Parathyroid adenoma (tissue), 2 donors: ENCODE data around the gene KCNMB2.

ENCODE experiments used
- H2AFZ ChIP-seq: fragments of 300-600 bp; sonication (generic); one replicate; pipeline ENCODE4 v1.7.0; 2017; ENCODE audit warnings: antibody characterized with exemption, mild to moderate bottlenecking
- H3K27ac ChIP-seq: fragments of 300-600 bp; sonication (generic); one replicate; pipeline ENCODE4 v1.7.0; 2017
- H3K27me3 ChIP-seq: fragments of 300-600 bp; sonication (generic); one replicate; pipeline ENCODE4 v1.7.0; 2017; ENCODE audit warnings: low read length; ENCODE audit not compliant: control insufficient read depth, insufficient read depth
- H3K36me3 ChIP-seq: fragments of 300-600 bp; sonication (generic); one replicate; pipeline ENCODE4 v1.7.0; 2017; ENCODE audit warnings: low read length; ENCODE audit not compliant: control insufficient read depth, insufficient read depth
- H3K4me1 ChIP-seq: fragments of 300-600 bp; sonication (generic); one replicate; pipeline ENCODE4 v1.7.0; 2017; ENCODE audit warnings: control low read depth
- H3K4me2 ChIP-seq: fragments of 300-600 bp; sonication (generic); one replicate; pipeline ENCODE4 v1.7.0; 2017; ENCODE audit warnings: low read length
- H3K4me3 ChIP-seq: fragments of 300-600 bp; sonication (generic); one replicate; pipeline ENCODE4 v1.7.0; 2017; ENCODE audit warnings: low read depth, low read length
- H3K79me2 ChIP-seq: fragments of 300-600 bp; sonication (generic); one replicate; pipeline ENCODE4 v1.7.0; 2017; ENCODE audit warnings: control low read depth
- H3K9ac ChIP-seq: fragments of 300-600 bp; sonication (generic); one replicate; pipeline ENCODE4 v1.7.0; 2017; ENCODE audit warnings: mild to moderate bottlenecking
- H3K9me3 ChIP-seq: fragments of 300-600 bp; sonication (generic); one replicate; pipeline ENCODE4 v1.7.0; 2017; ENCODE audit warnings: low read length; ENCODE audit not compliant: control insufficient read depth
- TF ChIP-seq, protein P1 (sequence below): fragments of 300-600 bp; sonication (generic); IDR thresholded peaks from one replicate; pipeline ENCODE4 v1.7.0; 2017; ENCODE audit warnings: antibody characterized with exemption, mild to moderate bottlenecking
- donor health status: primary hyperparathyroidism.

The KCNMB2 gene

DNA sequence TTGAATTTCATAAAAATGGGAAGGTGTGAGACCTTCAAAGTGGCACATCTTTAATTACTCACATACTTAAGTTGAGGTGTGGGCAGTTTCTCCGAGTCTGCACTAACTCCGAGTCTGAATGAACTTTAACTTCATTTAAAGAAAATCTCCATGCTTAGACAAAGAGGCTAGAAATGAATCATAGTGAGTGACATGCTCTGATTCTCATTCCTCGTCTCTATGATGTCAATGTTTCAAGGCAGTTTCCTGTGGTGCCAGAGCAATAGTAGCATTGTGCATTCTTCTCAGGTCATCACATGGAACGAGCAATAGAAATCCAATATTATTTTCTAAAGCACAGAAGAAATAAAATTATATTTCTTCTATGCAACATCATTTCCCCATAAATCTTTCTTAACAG, 224.8 kb downstream of the KCNMB2 start:
- Histone ChIP-seq H3K4me2 (no peak overlapping the region), H3K9me3 (no peaks in the 10 kb centered on the region), H2AFZ (no peak overlapping the region), H3K36me3 (no peaks in the 10 kb centered on the region), H3K27me3 (no peaks in the 10 kb centered on the region), H3K79me2 (no peaks in the 10 kb centered on the region), H3K27ac (no peak overlapping the region), H3K4me3 (no peak overlapping the region), H3K9ac (no peak overlapping the region), H3K4me1 (no peaks in the 10 kb centered on the region)
- TF ChIP-seq, protein P1, sequence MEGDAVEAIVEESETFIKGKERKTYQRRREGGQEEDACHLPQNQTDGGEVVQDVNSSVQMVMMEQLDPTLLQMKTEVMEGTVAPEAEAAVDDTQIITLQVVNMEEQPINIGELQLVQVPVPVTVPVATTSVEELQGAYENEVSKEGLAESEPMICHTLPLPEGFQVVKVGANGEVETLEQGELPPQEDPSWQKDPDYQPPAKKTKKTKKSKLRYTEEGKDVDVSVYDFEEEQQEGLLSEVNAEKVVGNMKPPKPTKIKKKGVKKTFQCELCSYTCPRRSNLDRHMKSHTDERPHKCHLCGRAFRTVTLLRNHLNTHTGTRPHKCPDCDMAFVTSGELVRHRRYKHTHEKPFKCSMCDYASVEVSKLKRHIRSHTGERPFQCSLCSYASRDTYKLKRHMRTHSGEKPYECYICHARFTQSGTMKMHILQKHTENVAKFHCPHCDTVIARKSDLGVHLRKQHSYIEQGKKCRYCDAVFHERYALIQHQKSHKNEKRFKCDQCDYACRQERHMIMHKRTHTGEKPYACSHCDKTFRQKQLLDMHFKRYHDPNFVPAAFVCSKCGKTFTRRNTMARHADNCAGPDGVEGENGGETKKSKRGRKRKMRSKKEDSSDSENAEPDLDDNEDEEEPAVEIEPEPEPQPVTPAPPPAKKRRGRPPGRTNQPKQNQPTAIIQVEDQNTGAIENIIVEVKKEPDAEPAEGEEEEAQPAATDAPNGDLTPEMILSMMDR, result no peak

DNA sequence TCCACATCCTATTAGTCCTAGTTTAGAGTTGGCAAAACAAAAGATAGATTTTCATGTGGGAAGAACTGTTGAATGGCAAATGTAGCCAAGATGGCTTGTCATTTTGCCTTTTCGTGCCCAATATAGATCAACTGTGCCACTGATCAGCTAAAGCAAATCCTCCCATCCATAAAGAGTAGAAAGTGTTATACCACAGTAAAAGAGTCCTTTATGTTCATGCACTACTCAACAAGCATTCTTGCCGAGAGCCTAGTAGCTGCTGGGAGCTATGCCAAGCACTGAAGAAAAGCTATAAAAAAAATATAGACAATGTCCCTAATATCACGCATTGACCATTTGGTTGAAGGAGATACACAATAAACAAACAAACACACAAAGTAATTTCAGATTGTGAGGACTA, 225.2 kb downstream of the KCNMB2 start:
- H3K27me3 ChIP-seq, result no peaks in the 10 kb centered on the region
- no peaks in the 10 kb centered on the region for H3K4me1 ChIP-seq
- no peaks in the 10 kb centered on the region for H3K79me2 ChIP-seq
- no peaks in the 10 kb centered on the region for H3K36me3 ChIP-seq
- H3K4me2 ChIP-seq, result no peak overlapping the region
- no peak overlapping the region for H2AFZ ChIP-seq
- H3K4me3 ChIP-seq, result no peak overlapping the region
- H3K9me3 ChIP-seq, result no peaks in the 10 kb centered on the region
- TF ChIP-seq, protein P1, result no peak
- H3K27ac ChIP-seq, result no peak overlapping the region
- H3K9ac ChIP-seq, result no peak overlapping the region

GRCh38 chr3:178762385-178762784, 226.1 kb downstream of the KCNMB2 start:
- no peak overlapping the region for H3K9ac ChIP-seq
- H3K4me1 ChIP-seq, result no peaks in the 10 kb centered on the region
- H2AFZ ChIP-seq, result no peak overlapping the region
- H3K27me3 ChIP-seq, result no peaks in the 10 kb centered on the region
- H3K36me3 ChIP-seq, result no peaks in the 10 kb centered on the region
- TF ChIP-seq, protein P1, result no peak
- H3K9me3 ChIP-seq, result no peaks in the 10 kb centered on the region
- no peak overlapping the region for H3K27ac ChIP-seq
- no peak overlapping the region for H3K4me3 ChIP-seq
- no peak overlapping the region for H3K4me2 ChIP-seq
- H3K79me2 ChIP-seq, result no peaks in the 10 kb centered on the region

DNA sequence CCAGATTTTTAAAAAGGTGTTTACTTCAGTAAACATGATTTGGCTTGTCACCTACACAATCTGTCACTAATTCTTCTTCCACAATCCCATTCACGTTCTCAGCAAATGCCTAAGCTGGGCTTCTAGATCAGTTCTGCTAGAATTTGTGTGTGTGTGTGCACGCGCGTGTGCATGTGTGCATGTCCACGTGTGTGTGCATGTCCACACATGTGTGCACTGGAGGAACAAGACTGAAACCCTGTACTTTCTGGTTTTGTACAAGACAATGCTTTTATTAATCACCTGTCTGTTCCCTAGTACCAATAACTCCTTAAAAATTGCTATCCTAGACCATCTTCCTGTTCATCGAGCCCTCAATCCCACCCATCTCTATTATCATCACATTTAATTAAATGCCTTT, 229.2 kb downstream of the KCNMB2 start:
- H3K4me3 ChIP-seq, result no peak overlapping the region
- H3K4me1 ChIP-seq, result no peaks in the 10 kb centered on the region
- H3K4me2 ChIP-seq, result no peak overlapping the region
- H3K27ac ChIP-seq, result no peak overlapping the region
- H3K9ac ChIP-seq, result no peak overlapping the region
- H2AFZ ChIP-seq, result no peak overlapping the region
- TF ChIP-seq, protein P1, result no peak
- H3K27me3 ChIP-seq, result no peaks in the 10 kb centered on the region
- no peaks in the 10 kb centered on the region for H3K79me2 ChIP-seq
- H3K36me3 ChIP-seq, result no peaks in the 10 kb centered on the region
- no peaks in the 10 kb centered on the region for H3K9me3 ChIP-seq

- Histone ChIP-seq H3K27ac (no peak overlapping the region), H3K4me1 (no peaks in the 10 kb centered on the region), H3K4me3 (no peak overlapping the region), H3K27me3 (no peaks in the 10 kb centered on the region), H3K9me3 (no peaks in the 10 kb centered on the region), H3K4me2 (no peak overlapping the region), H3K9ac (no peak overlapping the region), H3K36me3 (no peaks in the 10 kb centered on the region), H3K79me2 (no peaks in the 10 kb centered on the region), H2AFZ (no peak overlapping the region)
- TF ChIP-seq, protein P1, result no peak
Observed at GRCh38 chr3:178767581-178767980, 231.3 kb downstream of the KCNMB2 start.
